Measurements from ENCODE around the gene C19orf44.
A peak's percentile ranks its signal among the peaks of the same experiment; 100 is the strongest.

C19orf44 gene

GRCh38 chr19:16520986-16521624 is 24.9 kb downstream of the C19orf44 start:
- ChIA-PET CTCF (no interaction called here), POLR2A (ENCODE audit: low non-redundant PET) (no interaction called here)
- TF ChIP-seq CTCF (conservative IDR thresholded peaks at IDR 0.05; ENCODE audit: low read depth), result no peak
- no peak for DNase-seq (ENCODE audit: low spot score)
- peak overlapping the region; percentile 36 for H3K27ac ChIP-seq

GRCh38 chr19:16521715-16522289 is 25.6 kb downstream of the C19orf44 start:
- no peak for DNase-seq (ENCODE audit: low spot score)
- ChIA-PET POLR2A (ENCODE audit: low non-redundant PET) (no interaction called here), CTCF (no interaction called here)
- no peak for TF ChIP-seq CTCF (conservative IDR thresholded peaks at IDR 0.05; ENCODE audit: low read depth)
- H3K27ac ChIP-seq, result peak overlapping the region; percentile 36

GRCh38 chr19:16522559-16523377 is 26.6 kb downstream of the C19orf44 start:
- POLR2A ChIA-PET (ENCODE audit: low non-redundant PET), result no interaction called here
- CTCF ChIA-PET, result no interaction called here
- no peak for TF ChIP-seq CTCF (conservative IDR thresholded peaks at IDR 0.05; ENCODE audit: low read depth)
- H3K27ac ChIP-seq, result no peak overlapping the region; the same call in 1 of the 2 replicates
- no peak for DNase-seq (ENCODE audit: low spot score)

- CTCF ChIA-PET, result no interaction called here
- POLR2A ChIA-PET (ENCODE audit: low non-redundant PET), result no interaction called here
- no peak overlapping the region for H3K27ac ChIP-seq
- no peak for DNase-seq (ENCODE audit: low spot score)
- no peak for TF ChIP-seq CTCF (conservative IDR thresholded peaks at IDR 0.05; ENCODE audit: low read depth)
These were observed 29.0 kb downstream of the C19orf44 start for GRCh38 chr19:16524991-16525734.

- TF ChIP-seq CTCF (conservative IDR thresholded peaks at IDR 0.05; ENCODE audit: low read depth), result no peak
- H3K27ac ChIP-seq, result peak overlapping the region; percentile 33
- POLR2A ChIA-PET (ENCODE audit: low non-redundant PET), result no interaction called here
- DNase-seq (ENCODE audit: low spot score), result no peak
- CTCF ChIA-PET, result no interaction called here
These were observed 29.7 kb downstream of the C19orf44 start for GRCh38 chr19:16525751-16526481.

Data from RWPE1 (cell line).